ENCODE data around the gene ANKRD2.

Gene ANKRD2

DNA sequence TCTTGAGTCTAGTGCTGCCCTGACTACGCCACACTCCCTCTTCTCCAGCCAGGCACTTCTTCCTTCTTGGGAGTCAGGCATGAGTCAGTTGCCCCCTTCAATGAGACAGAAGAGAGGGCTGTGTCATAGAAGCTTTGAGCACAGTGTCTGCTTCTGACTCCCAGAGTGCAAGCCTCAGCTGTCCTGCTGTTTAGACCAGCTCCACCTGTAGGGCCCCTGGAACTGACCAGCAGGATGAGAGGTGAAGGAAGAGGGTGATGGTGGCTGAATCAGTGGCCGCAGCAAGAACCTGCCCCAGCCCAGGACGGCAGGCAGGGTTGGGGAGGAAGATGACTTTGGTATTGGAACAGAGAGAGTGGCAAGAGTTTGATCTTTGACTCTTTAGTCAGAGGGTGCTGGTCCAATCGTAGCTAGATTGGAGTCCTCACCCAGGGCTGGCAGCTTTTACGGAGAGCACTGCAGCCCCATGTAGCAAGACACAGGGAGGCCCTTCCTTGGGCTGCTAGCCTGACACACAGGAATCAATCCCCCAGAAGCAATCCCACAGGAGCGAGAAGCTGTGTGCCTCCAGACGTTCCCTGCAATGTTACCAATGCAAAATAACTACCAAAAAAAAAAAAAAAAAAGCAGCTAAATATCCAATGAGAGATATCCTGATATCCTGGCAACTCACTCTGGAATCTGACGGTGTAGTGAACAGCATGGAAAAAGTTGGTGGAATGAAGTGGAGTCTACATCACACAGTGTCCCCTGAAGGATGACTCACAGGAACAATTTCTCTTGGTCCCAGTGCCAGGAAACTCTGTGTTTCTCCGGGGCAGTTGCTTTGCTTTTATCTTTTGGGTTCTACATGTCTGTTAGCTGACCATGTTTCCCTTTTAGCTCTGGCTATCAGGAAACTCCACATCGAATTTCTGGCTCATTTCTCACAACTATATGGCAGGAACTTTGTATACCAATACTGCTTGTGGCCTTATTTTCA is 23.8 kb downstream of the ANKRD2 start:
- peak; percentile 75 for DNase-seq (ENCODE audit: low read depth)

- no peak for DNase-seq (ENCODE audit: low read depth)
Measured at GRCh38 chr10:97597778-97598177, 25.2 kb downstream of the ANKRD2 start.

- DNase-seq (ENCODE audit: low read depth), result no peak
Measured at GRCh38 chr10:97598407-97599271, 26.1 kb downstream of the ANKRD2 start.

GRCh38 chr10:97599272-97599619 is 26.7 kb downstream of the ANKRD2 start:
- no peak for DNase-seq (ENCODE audit: low read depth)

GRCh38 chr10:97600616-97601015 is 28.0 kb downstream of the ANKRD2 start:
- no peak for DNase-seq (ENCODE audit: low read depth)

DNA sequence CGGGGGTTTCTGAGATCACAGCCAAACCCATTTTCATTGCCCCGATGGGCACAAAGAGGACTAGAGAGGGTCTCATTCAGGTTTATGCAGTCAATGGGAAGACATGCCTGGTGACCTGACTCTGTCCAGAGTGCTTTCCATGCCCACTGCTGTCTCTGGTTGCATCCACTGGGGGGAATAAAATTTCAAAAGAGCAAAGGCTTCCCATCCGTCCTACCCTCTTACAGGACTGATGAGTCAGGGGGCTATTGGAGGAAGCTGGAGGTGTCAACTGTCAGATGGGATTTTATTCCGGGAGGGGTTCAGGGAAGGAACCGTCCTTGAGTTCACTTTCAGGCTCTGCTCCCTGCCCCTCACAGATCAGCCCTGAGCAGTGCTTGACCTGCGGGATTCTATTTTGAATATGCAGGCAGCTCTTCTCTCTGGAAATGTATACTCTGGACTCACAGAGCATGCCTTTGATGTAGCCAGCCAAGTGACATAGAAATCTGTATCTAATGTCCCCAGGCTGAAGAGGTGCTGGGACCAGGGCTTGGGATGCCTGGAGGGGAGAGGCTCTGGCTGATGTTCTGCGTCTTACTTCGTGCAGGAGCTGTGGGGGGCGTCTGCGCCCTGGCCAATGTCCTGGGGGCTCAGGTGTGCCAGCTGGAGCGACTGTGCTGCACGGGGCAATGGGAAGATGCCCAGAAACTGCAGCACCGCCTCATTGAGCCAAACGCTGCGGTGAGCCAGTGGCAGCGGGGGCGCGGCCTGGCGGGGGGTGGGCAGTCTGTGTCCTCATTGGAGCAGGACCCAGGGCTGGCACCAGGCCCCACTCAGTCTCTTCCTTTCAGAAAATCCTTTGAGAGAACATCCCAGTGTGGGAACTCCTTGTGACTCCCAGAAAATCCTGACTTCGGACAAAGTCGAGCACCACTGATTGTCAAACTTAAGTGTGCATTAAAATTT is 29.0 kb downstream of the ANKRD2 start:
- no peak for DNase-seq (ENCODE audit: low read depth)

DNA sequence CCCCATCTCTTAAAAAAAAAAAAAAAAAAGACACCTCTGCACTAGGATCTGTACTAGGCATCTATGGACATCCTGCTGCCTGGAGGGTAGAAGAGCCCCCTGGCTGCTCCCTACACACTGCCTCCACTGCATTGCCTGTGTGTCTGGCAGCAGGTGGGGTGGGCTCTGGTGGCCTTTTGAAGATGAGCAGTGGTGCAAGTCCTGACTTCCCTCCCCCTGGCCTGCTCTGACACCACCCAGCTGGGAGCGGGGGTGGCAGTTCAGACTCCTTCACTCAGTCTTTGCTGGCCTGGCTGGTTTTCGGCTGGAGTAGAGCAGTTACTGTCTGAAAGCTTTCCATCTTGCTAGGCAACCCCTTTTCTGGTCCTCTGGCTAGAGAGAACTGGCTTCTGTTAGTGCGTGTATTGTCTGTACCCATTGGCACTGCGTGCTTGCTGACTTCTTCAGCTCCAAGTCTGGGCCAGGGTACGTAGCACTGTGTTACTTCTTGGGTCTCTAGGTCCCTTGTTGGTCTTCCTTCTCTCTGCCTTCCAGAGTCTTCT is 34.6 kb downstream of the ANKRD2 start:
- DNase-seq (ENCODE audit: low read depth), result no peak

DNA sequence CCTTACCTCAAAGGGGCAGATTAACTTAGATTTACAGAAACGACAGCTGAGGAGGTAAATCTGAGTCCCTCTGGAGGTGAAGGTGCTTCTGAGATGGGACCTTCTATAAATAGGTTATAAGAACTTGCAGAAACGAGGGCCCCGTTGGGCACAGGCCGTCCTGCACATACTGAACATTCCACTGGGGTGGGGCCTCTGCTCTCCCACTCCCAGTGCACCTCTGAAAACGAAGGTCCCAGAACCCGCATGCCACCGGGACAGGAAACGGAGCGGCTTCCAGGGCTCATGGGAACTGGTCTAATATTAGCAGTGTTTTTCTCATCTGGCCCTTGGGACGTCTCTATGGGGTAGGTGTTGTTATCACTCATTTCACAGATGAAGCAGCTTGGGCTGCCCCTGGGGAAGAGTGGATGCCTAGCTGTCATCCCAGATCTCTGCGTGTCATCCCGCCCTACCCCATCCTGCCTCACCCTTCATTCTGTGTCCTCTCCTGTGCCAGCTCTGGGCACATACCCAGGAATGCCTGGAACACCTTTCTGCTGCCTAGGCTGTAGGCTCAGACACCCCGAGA is 36.5 kb downstream of the ANKRD2 start:
- DNase-seq (ENCODE audit: low read depth), result no peak

GRCh38 chr10:97611473-97611872 is 38.9 kb downstream of the ANKRD2 start:
- DNase-seq (ENCODE audit: low read depth), result no peak

DNA sequence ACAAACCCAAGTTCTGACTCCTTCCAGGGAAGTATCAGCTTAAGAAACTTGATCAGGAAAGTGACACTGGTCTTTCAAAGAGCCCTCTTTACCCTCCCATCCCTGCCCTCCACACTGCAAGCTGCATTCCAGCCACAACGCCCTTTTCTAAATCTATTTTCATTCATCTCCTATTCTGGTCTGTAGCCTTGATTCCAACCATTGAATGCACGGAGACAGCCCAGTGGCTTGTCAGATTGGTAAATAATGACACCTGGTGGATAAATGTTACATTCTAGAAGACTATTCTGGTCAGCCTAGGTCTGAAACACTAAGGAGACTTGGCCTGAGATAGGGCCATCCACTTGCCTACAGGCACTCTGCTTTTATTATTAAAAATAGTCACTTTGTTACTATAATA is 39.8 kb downstream of the ANKRD2 start:
- peak; percentile 67 for DNase-seq (ENCODE audit: low read depth)

GRCh38 chr10:97618285-97618684 is 45.7 kb downstream of the ANKRD2 start:
- DNase-seq (ENCODE audit: low read depth), result no peak

DNA sequence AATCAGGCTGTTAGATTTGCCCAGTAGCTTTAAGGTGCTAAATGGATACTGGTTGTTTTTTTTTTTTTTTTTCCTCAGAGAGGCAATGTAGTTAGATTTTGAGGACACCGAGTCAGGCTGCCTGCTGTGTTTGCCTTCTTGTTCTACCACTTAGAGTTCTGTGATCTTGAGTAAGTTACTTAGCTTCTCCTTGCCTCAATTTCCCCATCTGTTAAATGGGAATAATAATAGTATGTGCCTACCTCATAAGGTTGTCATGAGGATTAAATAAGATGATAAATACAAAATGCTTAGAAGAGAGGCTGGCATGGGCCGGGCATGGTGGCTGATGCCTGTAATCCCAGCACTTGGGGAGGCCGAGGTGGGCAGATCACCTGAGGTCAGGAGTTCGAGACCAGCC is 46.2 kb downstream of the ANKRD2 start:
- DNase-seq (ENCODE audit: low read depth), result no peak

GRCh38 chr10:97623277-97623676 is 50.7 kb downstream of the ANKRD2 start:
- DNase-seq (ENCODE audit: low read depth), result no peak

- no peak for DNase-seq (ENCODE audit: low read depth)
Measured at GRCh38 chr10:97627731-97628130, 55.2 kb downstream of the ANKRD2 start.

DNA sequence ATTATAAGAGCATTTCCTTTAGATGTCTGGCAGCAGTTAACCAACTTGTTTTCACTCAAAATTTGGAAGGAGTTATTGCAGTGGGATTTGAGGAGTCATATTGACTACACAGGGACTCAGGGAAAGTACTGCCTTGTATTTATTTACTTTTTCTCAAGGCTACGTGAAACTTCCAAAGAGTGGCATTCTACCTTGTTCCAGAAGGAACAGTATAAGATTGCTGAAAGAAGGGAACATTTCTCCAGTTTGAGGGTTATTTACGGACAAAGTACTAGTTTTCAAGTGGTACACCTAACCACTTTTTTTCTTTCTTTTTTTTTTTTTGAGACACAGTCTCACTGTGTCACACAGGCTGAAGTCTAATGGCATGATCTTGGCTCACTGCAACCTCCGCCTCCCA is 55.6 kb downstream of the ANKRD2 start:
- DNase-seq (ENCODE audit: low read depth), result no peak

- DNase-seq (ENCODE audit: low read depth), result no peak
Measured at GRCh38 chr10:97629289-97629688, 56.7 kb downstream of the ANKRD2 start.

DNA sequence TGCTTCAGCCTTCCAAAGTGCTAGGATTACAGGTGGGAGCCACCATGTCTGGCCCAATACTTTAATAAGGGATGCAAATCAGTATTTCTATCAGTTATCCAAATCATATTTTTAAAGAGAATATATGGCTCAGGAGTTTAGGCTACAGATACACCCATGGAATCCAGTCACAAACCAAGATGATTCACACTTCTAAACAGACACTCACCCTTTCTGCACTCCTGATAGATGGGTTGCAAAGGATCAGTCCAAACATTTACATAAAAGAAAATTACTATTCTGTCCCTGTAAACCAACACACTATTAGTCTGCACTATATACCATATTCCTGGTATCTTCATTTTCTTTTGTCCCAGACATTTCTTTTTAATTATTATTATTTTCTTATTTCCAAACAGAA is 58.5 kb downstream of the ANKRD2 start:
- peak; percentile 16 for DNase-seq (ENCODE audit: low read depth)

GRCh38 chr10:97632949-97633884 is 60.6 kb downstream of the ANKRD2 start, which contains the start of gene MORN4:
Gene MORN4 (minus strand): TSS chr10:97633500. CDS start chr10:97619653, 13,847 bp downstream.
- peak; percentile 89 for DNase-seq (ENCODE audit: low read depth)
